ENCODE data around the gene PROSER2.

GRCh38 chr10:11787374-11787773 lies 35.8 kb upstream of the PROSER2 start:
- TF ChIP-seq CTCF (IDR thresholded peaks at IDR 0.05) (no peak), POLR2AphosphoS5 (IDR thresholded peaks at IDR 0.05; ENCODE audit: low read depth, low read length) (no peak), SIN3A (IDR thresholded peaks at IDR 0.05; ENCODE audit: borderline replicate concordance, insufficient read depth, low read depth, low read length) (no peak), REST (IDR thresholded peaks at IDR 0.05; ENCODE audit: insufficient read depth in 1 of 2, low read depth in 2 of 2, low read length in 1 of 2) (no peak)

All from Panc1 (cell line).